ENCODE results near the gene CAAP1. TPM values are rescaled to one million over a fixed set of nuclear protein-coding genes. Genes with fewer than 3 reads are reported as not detected.

CAAP1 gene
- total RNA-seq, 1 experiment from 2014 or later = 9.2 TPM

DNA sequence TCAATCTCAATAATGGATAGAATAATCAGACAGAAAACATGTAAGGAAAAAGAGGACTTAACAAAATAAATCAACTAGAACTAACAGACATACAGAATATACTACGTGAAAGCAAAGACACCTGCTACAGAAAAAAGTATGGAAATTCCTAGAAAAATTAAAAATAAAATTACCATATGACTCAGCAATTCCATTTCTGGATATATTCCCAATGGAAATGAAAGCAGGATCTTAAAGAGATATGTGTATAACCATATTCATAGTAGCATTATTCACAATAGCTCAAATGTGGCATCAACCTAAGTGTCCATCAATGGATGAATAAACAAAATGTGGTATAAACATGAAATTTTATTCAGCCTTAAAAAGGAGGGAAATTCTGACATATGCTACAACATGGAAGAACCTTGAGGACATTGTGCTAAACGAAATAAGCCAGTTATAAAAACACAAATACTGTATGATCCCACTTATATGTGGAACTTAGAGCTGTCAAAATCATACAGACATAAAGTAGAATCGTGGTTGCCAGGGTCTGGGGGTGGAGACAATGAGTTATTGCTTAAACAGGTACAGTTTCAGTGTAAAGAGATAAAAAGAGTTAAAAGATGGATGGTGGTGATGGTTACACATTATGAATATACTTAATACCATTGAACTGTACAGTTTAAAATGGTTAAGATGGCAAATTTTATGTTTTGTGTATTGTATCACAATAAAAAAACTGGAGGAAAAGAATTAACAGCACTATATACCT, 47.5 kb upstream of the CAAP1 start:
- H3K27me3 ChIP-seq (replicated peaks; ENCODE audit: control insufficient read depth, insufficient read depth, low read length) = no peaks in the 10 kb centered on the region
- no peaks in the 10 kb centered on the region for H3K36me3 ChIP-seq (ENCODE audit: control insufficient read depth, insufficient read depth, low read length)
- H3K9me3 Mint-ChIP-seq (ENCODE audit: unreplicated experiment) = no peaks in the 10 kb centered on the region
- intact Hi-C loops (cut with micrococcal nuclease; ENCODE audit: unreplicated experiment) = no loop called here
- H3K4me3 Mint-ChIP-seq (ENCODE audit: unreplicated experiment) = no peak overlapping the region
- POLR2A ChIA-PET = no interaction called here
- H3K9me3 ChIP-seq = no peaks in the 10 kb centered on the region
- H3K27ac Mint-ChIP-seq (ENCODE audit: unreplicated experiment) = no peak overlapping the region
- H3K27me3 Mint-ChIP-seq (ENCODE audit: insufficient read depth, unreplicated experiment) = no peaks in the 10 kb centered on the region
- no peaks in the 10 kb centered on the region for H3K4me1 Mint-ChIP-seq (ENCODE audit: low read depth, unreplicated experiment)
- no peak overlapping the region for H3K4me3 ChIP-seq (ENCODE audit: low read depth, low read length)
- no peak for TF ChIP-seq CTCF (IDR thresholded peaks at IDR 0.05; ENCODE audit: insufficient read depth in 1 of 2, low read depth in 1 of 2, low read length in 1 of 2, severe bottlenecking in 1 of 2, unreplicated experiment in 1 of 2)
- peaks cover 4% of the 10 kb centered on the region for H3K36me3 Mint-ChIP-seq (ENCODE audit: insufficient read depth, unreplicated experiment)
- DNase-seq = no peak
- no peaks in the 10 kb centered on the region for H3K4me1 ChIP-seq
- no TSS peak for BruUV-seq (replicated peaks)
- CTCF ChIA-PET = no interaction called here

DNA sequence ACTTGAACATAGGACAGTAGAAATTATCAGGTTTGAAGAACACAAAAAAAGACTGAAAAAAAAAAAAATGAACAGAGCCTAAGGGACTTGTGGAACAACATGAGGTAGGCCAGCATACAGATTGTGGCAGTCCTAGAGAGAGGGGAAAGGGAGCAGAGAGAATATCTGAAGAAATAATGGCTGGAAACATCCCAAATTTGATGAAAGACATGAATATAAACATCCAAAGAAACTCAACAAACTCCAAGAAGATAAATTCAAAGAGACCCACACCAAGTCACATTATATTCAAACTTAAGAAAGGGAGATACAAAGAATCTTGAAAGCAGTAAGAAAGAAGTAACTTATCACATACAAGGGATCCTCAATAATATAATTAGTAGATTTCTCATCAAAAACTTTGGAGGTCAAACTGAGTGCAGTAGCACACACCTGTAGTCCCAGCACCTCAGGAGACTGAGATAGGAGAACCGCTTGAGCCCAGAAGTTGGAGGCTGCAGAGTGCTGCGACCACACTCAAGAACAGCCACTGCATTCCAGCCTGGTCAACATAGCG, 45.3 kb upstream of the CAAP1 start:
- Histone ChIP-seq H3K36me3 (ENCODE audit: control insufficient read depth, insufficient read depth, low read length) (no peaks in the 10 kb centered on the region), H3K27me3 (replicated peaks; ENCODE audit: control insufficient read depth, insufficient read depth, low read length) (no peaks in the 10 kb centered on the region), H3K9me3 (no peaks in the 10 kb centered on the region), H3K4me1 (no peaks in the 10 kb centered on the region), H3K4me3 (ENCODE audit: low read depth, low read length) (no peak overlapping the region)
- TF ChIP-seq CTCF (IDR thresholded peaks at IDR 0.05; ENCODE audit: insufficient read depth in 1 of 2, low read depth in 1 of 2, low read length in 1 of 2, severe bottlenecking in 1 of 2, unreplicated experiment in 1 of 2) = no peak
- Mint-ChIP-seq H3K27me3 (ENCODE audit: insufficient read depth, unreplicated experiment) (no peaks in the 10 kb centered on the region), H3K36me3 (ENCODE audit: insufficient read depth, unreplicated experiment) (peaks cover 4% of the 10 kb centered on the region), H3K4me3 (ENCODE audit: unreplicated experiment) (no peak overlapping the region), H3K9me3 (ENCODE audit: unreplicated experiment) (no peaks in the 10 kb centered on the region), H3K27ac (ENCODE audit: unreplicated experiment) (no peak overlapping the region), H3K4me1 (ENCODE audit: low read depth, unreplicated experiment) (no peaks in the 10 kb centered on the region)
- POLR2A ChIA-PET = no interaction called here
- intact Hi-C loops (cut with micrococcal nuclease; ENCODE audit: unreplicated experiment) = no loop called here
- CTCF ChIA-PET = no interaction called here
- no peak for DNase-seq
- BruUV-seq (replicated peaks) = no TSS peak

GRCh38 chr9:26935847-26936246, 43.2 kb upstream of the CAAP1 start:
- Mint-ChIP-seq H3K36me3 (ENCODE audit: insufficient read depth, unreplicated experiment) (peaks cover 4% of the 10 kb centered on the region), H3K27me3 (ENCODE audit: insufficient read depth, unreplicated experiment) (no peaks in the 10 kb centered on the region), H3K4me3 (ENCODE audit: unreplicated experiment) (no peak overlapping the region), H3K9me3 (ENCODE audit: unreplicated experiment) (no peaks in the 10 kb centered on the region), H3K4me1 (ENCODE audit: low read depth, unreplicated experiment) (no peaks in the 10 kb centered on the region), H3K27ac (ENCODE audit: unreplicated experiment) (no peak overlapping the region)
- no peaks in the 10 kb centered on the region for H3K9me3 ChIP-seq
- ChIA-PET CTCF (no interaction called here), POLR2A (no interaction called here)
- no peaks in the 10 kb centered on the region for H3K4me1 ChIP-seq
- BruUV-seq (replicated peaks) = no TSS peak
- intact Hi-C loops (cut with micrococcal nuclease; ENCODE audit: unreplicated experiment) = no loop called here
- TF ChIP-seq CTCF (IDR thresholded peaks at IDR 0.05; ENCODE audit: insufficient read depth in 1 of 2, low read depth in 1 of 2, low read length in 1 of 2, severe bottlenecking in 1 of 2, unreplicated experiment in 1 of 2) = no peak
- H3K36me3 ChIP-seq (ENCODE audit: control insufficient read depth, insufficient read depth, low read length) = no peaks in the 10 kb centered on the region
- no peak overlapping the region for H3K4me3 ChIP-seq (ENCODE audit: low read depth, low read length)
- H3K27me3 ChIP-seq (replicated peaks; ENCODE audit: control insufficient read depth, insufficient read depth, low read length) = no peaks in the 10 kb centered on the region
- no peak for DNase-seq

All from Caco-2 (cell line).